AG04449 (cell line): ENCODE data around the gene RPP25.

Experiments used
- CTCF ChIA-PET: fragments of 350-600 bp; formaldehyde crosslinking; extraction: SDS; loops from one replicate; lab custom pipeline; 2021; ENCODE audit warnings: antibody characterized with exemption; lab: Yijun Ruan, JAX
- POLR2A ChIA-PET: fragments of 400-600, 350-600 bp; formaldehyde crosslinking; extraction: SDS; loops from one replicate; lab custom pipeline; 2020; ENCODE audit warnings: antibody characterized with exemption, inconsistent platforms; lab: Yijun Ruan, JAX
- DNase-seq: peaks from one replicate; pipeline ENCODE4 v3.0.0-alpha.2; 2010; ENCODE audit warnings: low read depth, low spot score
- H3K4me3 ChIP-seq: 2 replicates; pipeline ENCODE4 v1.5.1; 2011; ENCODE audit warnings: low read depth, mild to moderate bottlenecking, control low read depth, low read length
- CTCF ChIP-seq: IDR thresholded peaks from one replicate; pipeline ENCODE4 v1.5.1; 2011; ENCODE audit warnings: mild to moderate bottlenecking, moderate library complexity, low read length, control low read depth, inconsistent platforms; ENCODE audit not compliant: insufficient read depth; ENCODE audit errors: missing control alignments

The RPP25 gene

GRCh38 chr15:74956648-74957475, at the start of gene RPP25:
Gene RPP25 (minus strand): TSS chr15:74956772. CDS start chr15:74956583, 189 bp downstream.
- POLR2A ChIA-PET: interaction anchor here (0.6 to 1.0 kb wide), 2 partner anchors 18 to 65 kb away, joined by 3 read pairs; no protein-coding TSS in a partner anchor
- CTCF ChIA-PET: interaction anchor here (0.9 to 24.4 kb wide), 10 partner anchors 7 to 325 kb away, joined by 3 to 644 read pairs (median 4); partner anchors contain the start of genes C15orf39 and CSK
- H3K4me3 ChIP-seq: peak within 1 kb of the TSS; percentile 56
- TF ChIP-seq CTCF: no peak
- no peak for DNase-seq

- no peak for TF ChIP-seq CTCF
- DNase-seq: no peak
- no peak overlapping the region for H3K4me3 ChIP-seq
- POLR2A ChIA-PET: no interaction called here
- CTCF ChIA-PET: no interaction called here
These were observed 45.8 kb upstream of the RPP25 start for GRCh38 chr15:75002398-75002797.

- CTCF ChIA-PET: no interaction called here
- POLR2A ChIA-PET: no interaction called here
These were observed 44.7 kb upstream of the RPP25 start for GRCh38 chr15:75001310-75001709.

GRCh38 chr15:74997543-74997942, 41.0 kb upstream of the RPP25 start:
- H3K4me3 ChIP-seq: no peak overlapping the region
- TF ChIP-seq CTCF: no peak
- CTCF ChIA-PET: no interaction called here
- no peak for DNase-seq
- POLR2A ChIA-PET: no interaction called here

More at GRCh38 chr15:75001310-75001709, 44.7 kb upstream of the RPP25 start:
- H3K4me3 ChIP-seq: no peak overlapping the region
- TF ChIP-seq CTCF: no peak
- DNase-seq: no peak

GRCh38 chr15:74997141-74997540, 40.6 kb upstream of the RPP25 start:
- no peak overlapping the region for H3K4me3 ChIP-seq
- no peak for DNase-seq
- ChIA-PET CTCF (no interaction called here), POLR2A (no interaction called here)
- no peak for TF ChIP-seq CTCF
